C4-2B (cell line): ENCODE measurements around the gene TBC1D2.

ENCODE experiments used
- CTCF ChIP-seq: fragments of 450-650 bp; conservative IDR thresholded peaks from 2 replicates; pipeline ENCODE4 v1.5.1; 2017; ENCODE audit warnings: mild to moderate bottlenecking
- ZFX ChIP-seq: fragments of 450-650 bp; IDR thresholded peaks from 2 replicates; pipeline ENCODE4 v1.6.1; 2017

- TF ChIP-seq CTCF (no peak), ZFX (no peak)
Measured at GRCh38 chr9:98208635-98209034, 46.8 kb downstream of the TBC1D2 start.
